ENCODE results near the gene SEMA5A.

DNA sequence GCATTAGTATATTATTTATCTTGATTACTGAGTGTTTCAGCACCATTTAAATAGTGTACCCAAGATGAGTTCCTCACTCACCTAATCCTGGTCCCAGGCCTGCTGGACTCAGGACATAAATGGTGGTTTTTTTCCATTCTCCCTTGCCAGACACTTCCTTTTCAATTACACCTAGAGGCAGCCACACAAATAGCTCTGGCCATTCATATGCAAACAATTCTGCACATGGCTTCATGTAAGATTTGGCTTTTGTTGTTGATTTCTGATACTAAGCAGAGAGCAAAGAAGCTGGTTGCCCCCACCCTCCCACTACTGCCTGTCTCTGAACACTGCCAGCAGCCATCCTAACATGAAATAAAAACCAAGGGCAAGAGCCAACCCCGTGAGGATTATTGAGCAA lies 180.4 kb downstream of the SEMA5A start:
- TF ChIP-seq, protein P1, sequence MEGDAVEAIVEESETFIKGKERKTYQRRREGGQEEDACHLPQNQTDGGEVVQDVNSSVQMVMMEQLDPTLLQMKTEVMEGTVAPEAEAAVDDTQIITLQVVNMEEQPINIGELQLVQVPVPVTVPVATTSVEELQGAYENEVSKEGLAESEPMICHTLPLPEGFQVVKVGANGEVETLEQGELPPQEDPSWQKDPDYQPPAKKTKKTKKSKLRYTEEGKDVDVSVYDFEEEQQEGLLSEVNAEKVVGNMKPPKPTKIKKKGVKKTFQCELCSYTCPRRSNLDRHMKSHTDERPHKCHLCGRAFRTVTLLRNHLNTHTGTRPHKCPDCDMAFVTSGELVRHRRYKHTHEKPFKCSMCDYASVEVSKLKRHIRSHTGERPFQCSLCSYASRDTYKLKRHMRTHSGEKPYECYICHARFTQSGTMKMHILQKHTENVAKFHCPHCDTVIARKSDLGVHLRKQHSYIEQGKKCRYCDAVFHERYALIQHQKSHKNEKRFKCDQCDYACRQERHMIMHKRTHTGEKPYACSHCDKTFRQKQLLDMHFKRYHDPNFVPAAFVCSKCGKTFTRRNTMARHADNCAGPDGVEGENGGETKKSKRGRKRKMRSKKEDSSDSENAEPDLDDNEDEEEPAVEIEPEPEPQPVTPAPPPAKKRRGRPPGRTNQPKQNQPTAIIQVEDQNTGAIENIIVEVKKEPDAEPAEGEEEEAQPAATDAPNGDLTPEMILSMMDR (IDR thresholded peaks at IDR 0.05) = no peak
- TF ChIP-seq POLR2A (IDR thresholded peaks at IDR 0.05) = no peak
